Measurements from ENCODE around the gene BTG4. TPM values are rescaled to one million over a fixed set of nuclear protein-coding genes. Genes with fewer than 3 reads are reported as not detected.

Gene BTG4
- total and polyA plus RNA-seq, 2 donors (not counting 1 experiment from before 2014, with no cell fraction given): not detected

GRCh38 chr11:111548525-111548924 is 36.3 kb upstream of the BTG4 start:
- no peak for ATAC-seq (ENCODE audit: low read depth)
- no peaks in the 10 kb centered on the region for H3K4me1 ChIP-seq (ENCODE audit: control insufficient read depth in 2 of 2, insufficient read depth in 2 of 2, low read length in 2 of 2)
- H3K79me2 ChIP-seq (ENCODE audit: control insufficient read depth, insufficient read depth, low read length): no peaks in the 10 kb centered on the region
- no peak overlapping the region for H2AFZ ChIP-seq (ENCODE audit: insufficient read depth, low read depth, low read length, poor library complexity, severe bottlenecking)
- no peak overlapping the region for H3K9ac ChIP-seq (ENCODE audit: low read length)
- H3K4me2 ChIP-seq (replicated peaks; ENCODE audit: low read depth, low read length, poor library complexity, severe bottlenecking): no peak overlapping the region
- H3K27me3 Mint-ChIP-seq: peaks cover 39% of the 10 kb centered on the region
- no peak overlapping the region for H3K27ac ChIP-seq (ENCODE audit: low read length in 2 of 2)
- H3K27ac Mint-ChIP-seq: no peak overlapping the region
- H4K20me1 ChIP-seq (ENCODE audit: control insufficient read depth, insufficient read depth, low read length, poor library complexity, severe bottlenecking): no peaks in the 10 kb centered on the region
- H3K9me3 Mint-ChIP-seq (ENCODE audit: insufficient read depth): no peaks in the 10 kb centered on the region
- WGBS (ENCODE audit: insufficient coverage): 100% methylated on average over 1 of the region's 2 CpGs
- CTCF ChIA-PET: no interaction called here
- intact Hi-C loops (cut with micrococcal nuclease): no loop called here
- H3K4me3 Mint-ChIP-seq: no peak overlapping the region
- POLR2A ChIA-PET: no interaction called here
- H3K4me3 ChIP-seq (ENCODE audit: control extremely low read depth in 1 of 5, extremely low read depth in 1 of 5, insufficient read depth in 1 of 5, low read depth in 2 of 5, low read length in 4 of 5): no peak overlapping the region
- peaks cover 0 to 10% (median 6%) of the 10 kb centered on the region in 4 experiments for H3K27me3 ChIP-seq (replicated peaks in 1 of 4; ENCODE audit: control extremely low read depth in 1 of 4, control insufficient read depth in 3 of 4, insufficient read depth in 4 of 4, low read length in 3 of 4)
- H3K36me3 ChIP-seq (replicated peaks in 1 of 2; ENCODE audit: control extremely low read depth in 1 of 2, control insufficient read depth in 1 of 2, extremely low read depth in 1 of 2, insufficient read depth in 2 of 2, low read length in 1 of 2): no peaks in the 10 kb centered on the region
- H3K4me1 Mint-ChIP-seq: no peaks in the 10 kb centered on the region
- H3K9me3 ChIP-seq (ENCODE audit: control extremely low read depth in 1 of 3, control insufficient read depth in 2 of 3, insufficient read depth in 1 of 3, low read length in 2 of 3): no peaks in the 10 kb centered on the region
- no peak for DNase-seq
- TF ChIP-seq EZH2 (IDR thresholded peaks at IDR 0.05; ENCODE audit: borderline replicate concordance, insufficient read depth, low read depth, low read length, poor library complexity, severe bottlenecking) (no peak), CTCF (IDR thresholded peaks at IDR 0.05) (no peak)

- Histone ChIP-seq H3K4me2 (replicated peaks; ENCODE audit: low read depth, low read length, poor library complexity, severe bottlenecking) (no peak overlapping the region), H3K27ac (ENCODE audit: low read length in 2 of 2) (no peak overlapping the region), H3K79me2 (ENCODE audit: control insufficient read depth, insufficient read depth, low read length) (no peaks in the 10 kb centered on the region), H3K4me1 (ENCODE audit: control insufficient read depth in 2 of 2, insufficient read depth in 2 of 2, low read length in 2 of 2) (peaks cover 20 to 28% of the 10 kb centered on the region in 2 donors), H3K36me3 (replicated peaks in 1 of 2; ENCODE audit: control extremely low read depth in 1 of 2, control insufficient read depth in 1 of 2, extremely low read depth in 1 of 2, insufficient read depth in 2 of 2, low read length in 1 of 2) (no peaks in the 10 kb centered on the region), H3K27me3 (replicated peaks in 1 of 4; ENCODE audit: control extremely low read depth in 1 of 4, control insufficient read depth in 3 of 4, insufficient read depth in 4 of 4, low read length in 3 of 4) (peaks cover 0 to 50% (median 41%) of the 10 kb centered on the region in 4 experiments), H4K20me1 (ENCODE audit: control insufficient read depth, insufficient read depth, low read length, poor library complexity, severe bottlenecking) (no peaks in the 10 kb centered on the region), H3K9me3 (ENCODE audit: control extremely low read depth in 1 of 3, control insufficient read depth in 2 of 3, insufficient read depth in 1 of 3, low read length in 2 of 3) (peaks cover 0 to 7% (median 0%) of the 10 kb centered on the region in 3 donors), H3K4me3 (ENCODE audit: control extremely low read depth in 1 of 5, extremely low read depth in 1 of 5, insufficient read depth in 1 of 5, low read depth in 2 of 5, low read length in 4 of 5) (no peak overlapping the region), H3K9ac (ENCODE audit: low read length) (no peak overlapping the region), H2AFZ (ENCODE audit: insufficient read depth, low read depth, low read length, poor library complexity, severe bottlenecking) (no peak overlapping the region)
- Mint-ChIP-seq H3K27ac (no peak overlapping the region), H3K4me3 (no peak overlapping the region), H3K27me3 (peaks cover 69% of the 10 kb centered on the region), H3K9me3 (ENCODE audit: insufficient read depth) (no peaks in the 10 kb centered on the region), H3K4me1 (peaks cover 11% of the 10 kb centered on the region)
- no peak for ATAC-seq (ENCODE audit: low read depth)
- no peak for DNase-seq
- 90% methylated on average over 5 of the region's 10 CpGs for WGBS (ENCODE audit: insufficient coverage)
- TF ChIP-seq CTCF (IDR thresholded peaks at IDR 0.05) (no peak), EZH2 (IDR thresholded peaks at IDR 0.05; ENCODE audit: borderline replicate concordance, insufficient read depth, low read depth, low read length, poor library complexity, severe bottlenecking) (no peak)
- intact Hi-C loops (cut with micrococcal nuclease): no loop called here
- CTCF ChIA-PET: no interaction called here
- POLR2A ChIA-PET: no interaction called here
Observed at GRCh38 chr11:111542606-111543275, 30.6 kb upstream of the BTG4 start.

Measured in B cell (primary cell).